ENCODE data around the gene DENND4A. TPM values are rescaled to one million over a fixed set of nuclear protein-coding genes. Genes with fewer than 3 reads are reported as not detected.

Gene DENND4A
- total RNA-seq, 1 experiment from 2014 or later, result 12.7 TPM

- no peak overlapping the region for H3K4me3 Mint-ChIP-seq (ENCODE audit: unreplicated experiment)
- no peaks in the 10 kb centered on the region for H3K27me3 ChIP-seq (replicated peaks; ENCODE audit: control insufficient read depth, insufficient read depth, low read length)
- H3K36me3 Mint-ChIP-seq (ENCODE audit: insufficient read depth, unreplicated experiment), result peaks cover 9% of the 10 kb centered on the region
- TF ChIP-seq, protein P1, sequence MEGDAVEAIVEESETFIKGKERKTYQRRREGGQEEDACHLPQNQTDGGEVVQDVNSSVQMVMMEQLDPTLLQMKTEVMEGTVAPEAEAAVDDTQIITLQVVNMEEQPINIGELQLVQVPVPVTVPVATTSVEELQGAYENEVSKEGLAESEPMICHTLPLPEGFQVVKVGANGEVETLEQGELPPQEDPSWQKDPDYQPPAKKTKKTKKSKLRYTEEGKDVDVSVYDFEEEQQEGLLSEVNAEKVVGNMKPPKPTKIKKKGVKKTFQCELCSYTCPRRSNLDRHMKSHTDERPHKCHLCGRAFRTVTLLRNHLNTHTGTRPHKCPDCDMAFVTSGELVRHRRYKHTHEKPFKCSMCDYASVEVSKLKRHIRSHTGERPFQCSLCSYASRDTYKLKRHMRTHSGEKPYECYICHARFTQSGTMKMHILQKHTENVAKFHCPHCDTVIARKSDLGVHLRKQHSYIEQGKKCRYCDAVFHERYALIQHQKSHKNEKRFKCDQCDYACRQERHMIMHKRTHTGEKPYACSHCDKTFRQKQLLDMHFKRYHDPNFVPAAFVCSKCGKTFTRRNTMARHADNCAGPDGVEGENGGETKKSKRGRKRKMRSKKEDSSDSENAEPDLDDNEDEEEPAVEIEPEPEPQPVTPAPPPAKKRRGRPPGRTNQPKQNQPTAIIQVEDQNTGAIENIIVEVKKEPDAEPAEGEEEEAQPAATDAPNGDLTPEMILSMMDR (IDR thresholded peaks at IDR 0.05; ENCODE audit: insufficient read depth in 1 of 2, low read depth in 1 of 2, low read length in 1 of 2, severe bottlenecking in 1 of 2, unreplicated experiment in 1 of 2), result no peak
- no peak overlapping the region for H3K4me3 ChIP-seq (ENCODE audit: low read depth, low read length)
- intact Hi-C loops (cut with micrococcal nuclease; ENCODE audit: unreplicated experiment), result loop anchor here (1.0 to 2.0 kb wide), 3 partner anchors 186 to 219 kb away; no protein-coding TSS in a partner anchor
- DNase-seq, result no peak
- POLR2A ChIA-PET, result interaction anchor here (0.5 kb wide), 1 partner anchor 27 kb away, joined by 3 read pairs; the partner anchor contains the start of gene INTS14
- no peaks in the 10 kb centered on the region for H3K36me3 ChIP-seq (ENCODE audit: control insufficient read depth, insufficient read depth, low read length)
- CTCF ChIA-PET, result interaction anchor here (0.6 to 1.8 kb wide), 4 partner anchors 9 to 313 kb away, joined by 3 to 7 read pairs (median 5); partner anchors contain the start of gene INTS14
- no peak overlapping the region for H3K27ac Mint-ChIP-seq (ENCODE audit: unreplicated experiment)
- BruUV-seq (replicated peaks), result no TSS peak
- H3K9me3 Mint-ChIP-seq (ENCODE audit: unreplicated experiment), result no peaks in the 10 kb centered on the region
- no peaks in the 10 kb centered on the region for H3K4me1 ChIP-seq
- no peaks in the 10 kb centered on the region for H3K27me3 Mint-ChIP-seq (ENCODE audit: insufficient read depth, unreplicated experiment)
- H3K4me1 Mint-ChIP-seq (ENCODE audit: low read depth, unreplicated experiment), result no peaks in the 10 kb centered on the region
- no peaks in the 10 kb centered on the region for H3K9me3 ChIP-seq
These were observed 154.0 kb downstream of the DENND4A start for GRCh38 chr15:65638109-65638508.

GRCh38 chr15:65634356-65634755, 157.7 kb downstream of the DENND4A start:
- no TSS peak for BruUV-seq (replicated peaks)
- Histone ChIP-seq H3K4me3 (ENCODE audit: low read depth, low read length) (no peak overlapping the region), H3K4me1 (0 out of 2 replicates have a peak, but pooled peaks cover 7% of the 10 kb centered on the region), H3K9me3 (no peaks in the 10 kb centered on the region), H3K36me3 (ENCODE audit: control insufficient read depth, insufficient read depth, low read length) (no peaks in the 10 kb centered on the region), H3K27me3 (replicated peaks; ENCODE audit: control insufficient read depth, insufficient read depth, low read length) (no peaks in the 10 kb centered on the region)
- no peaks in the 10 kb centered on the region for H3K9me3 Mint-ChIP-seq (ENCODE audit: unreplicated experiment)
- H3K27me3 Mint-ChIP-seq (ENCODE audit: insufficient read depth, unreplicated experiment), result no peaks in the 10 kb centered on the region
- TF ChIP-seq, protein P1 (IDR thresholded peaks at IDR 0.05; ENCODE audit: insufficient read depth in 1 of 2, low read depth in 1 of 2, low read length in 1 of 2, severe bottlenecking in 1 of 2, unreplicated experiment in 1 of 2), result no peak
- H3K4me1 Mint-ChIP-seq (ENCODE audit: low read depth, unreplicated experiment), result no peaks in the 10 kb centered on the region
- ChIA-PET CTCF (no interaction called here), POLR2A (no interaction called here)
- DNase-seq, result no peak
- intact Hi-C loops (cut with micrococcal nuclease; ENCODE audit: unreplicated experiment), result no loop called here
- no peak overlapping the region for H3K4me3 Mint-ChIP-seq (ENCODE audit: unreplicated experiment)
- no peak overlapping the region for H3K27ac Mint-ChIP-seq (ENCODE audit: unreplicated experiment)
- peaks cover 9% of the 10 kb centered on the region for H3K36me3 Mint-ChIP-seq (ENCODE audit: insufficient read depth, unreplicated experiment)

DNA sequence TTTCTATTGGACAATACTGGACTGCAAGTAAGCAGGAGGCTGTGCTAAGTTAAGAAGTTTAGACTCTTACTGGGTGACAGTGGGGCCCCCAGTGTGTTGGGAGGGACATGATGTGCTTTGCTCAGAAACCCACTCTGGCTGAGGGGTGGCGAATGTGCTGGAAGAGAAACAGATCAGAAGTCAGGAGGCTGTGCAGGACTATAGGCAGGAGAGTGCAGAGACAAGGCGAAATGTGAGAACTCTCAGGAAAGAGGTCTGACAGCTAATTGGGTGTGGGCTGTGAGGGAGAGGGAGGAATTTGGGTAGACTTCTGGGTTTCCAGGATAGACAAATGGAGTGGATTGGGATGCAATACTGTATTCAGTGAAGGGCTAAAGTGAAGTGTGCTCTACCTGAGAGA, 158.3 kb downstream of the DENND4A start:
- Histone ChIP-seq H3K4me1 (0 out of 2 replicates have a peak, but pooled peaks cover 7% of the 10 kb centered on the region), H3K9me3 (no peaks in the 10 kb centered on the region), H3K36me3 (ENCODE audit: control insufficient read depth, insufficient read depth, low read length) (no peaks in the 10 kb centered on the region), H3K27me3 (replicated peaks; ENCODE audit: control insufficient read depth, insufficient read depth, low read length) (no peaks in the 10 kb centered on the region), H3K4me3 (ENCODE audit: low read depth, low read length) (no peak overlapping the region)
- H3K27ac Mint-ChIP-seq (ENCODE audit: unreplicated experiment), result no peak overlapping the region
- H3K27me3 Mint-ChIP-seq (ENCODE audit: insufficient read depth, unreplicated experiment), result no peaks in the 10 kb centered on the region
- H3K9me3 Mint-ChIP-seq (ENCODE audit: unreplicated experiment), result no peaks in the 10 kb centered on the region
- H3K4me3 Mint-ChIP-seq (ENCODE audit: unreplicated experiment), result no peak overlapping the region
- ChIA-PET CTCF (no interaction called here), POLR2A (no interaction called here)
- no peaks in the 10 kb centered on the region for H3K4me1 Mint-ChIP-seq (ENCODE audit: low read depth, unreplicated experiment)
- H3K36me3 Mint-ChIP-seq (ENCODE audit: insufficient read depth, unreplicated experiment), result peaks cover 9% of the 10 kb centered on the region
- no peak for DNase-seq
- intact Hi-C loops (cut with micrococcal nuclease; ENCODE audit: unreplicated experiment), result no loop called here
- TF ChIP-seq, protein P1 (IDR thresholded peaks at IDR 0.05; ENCODE audit: insufficient read depth in 1 of 2, low read depth in 1 of 2, low read length in 1 of 2, severe bottlenecking in 1 of 2, unreplicated experiment in 1 of 2), result no peak
- BruUV-seq (replicated peaks), result no TSS peak

All from Caco-2 (cell line).